ENCODE measurements around the gene EGFL8. TPM values are rescaled to one million over a fixed set of nuclear protein-coding genes. Genes with fewer than 3 reads are reported as not detected.
A peak's percentile ranks its signal among the peaks of the same experiment; 100 is the strongest.
"Not testable (repeated sequence)": the region's sequence is repeated elsewhere in the genome, so short reads cannot be mapped to it uniquely, and the experiment has no call there.

Gene EGFL8
- total RNA-seq, 2 donors from 2014 or later = 5.7 to 6.9 TPM

DNA sequence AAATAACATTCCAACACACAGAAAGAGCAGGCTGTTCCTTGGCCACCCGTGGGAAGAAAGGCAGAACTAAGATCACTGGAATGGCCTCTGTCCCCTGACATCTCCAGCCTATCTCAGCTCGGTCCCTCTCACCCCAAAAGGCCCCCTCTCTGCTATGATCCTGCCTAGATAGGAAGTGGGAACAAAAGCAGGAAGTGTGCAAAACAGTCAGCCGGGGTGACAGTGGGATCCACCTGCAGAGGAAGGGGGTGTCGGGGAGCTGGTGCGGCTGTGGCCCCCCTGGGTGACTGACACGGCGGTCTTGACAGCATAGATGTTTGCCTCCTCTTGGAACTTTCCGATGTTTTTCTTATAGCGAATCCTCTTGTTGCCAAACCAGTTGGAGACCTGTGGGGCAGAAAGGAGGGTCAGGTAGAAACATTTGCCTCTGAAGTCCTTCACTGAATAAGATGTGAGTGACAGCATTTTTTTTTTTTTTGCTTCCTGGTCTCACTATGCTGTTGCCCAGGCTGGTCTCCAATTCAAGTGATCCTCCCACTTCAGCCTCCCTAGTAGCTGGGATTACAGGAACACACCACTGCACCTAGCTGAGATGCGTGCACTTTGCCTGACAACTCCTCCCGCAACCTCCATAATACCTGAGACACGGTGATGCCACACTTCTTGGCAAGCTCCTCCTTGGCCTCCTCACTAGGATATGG is 22.8 kb downstream of the EGFL8 start:
- WGBS, 2 donors = 61 to 79% methylated on average over 11 to 12 of the region's 12 CpGs
- Histone ChIP-seq H3K27ac (peak overlapping the region in 2 of 4 donors; percentile 59 to 68), H3K4me3 (no peak overlapping the region), H3K4me1 (peaks cover 33% of the 10 kb centered on the region), H3K36me3 (replicated peaks in 1 of 2; ENCODE audit: insufficient read depth in 1 of 2, low read depth in 2 of 2) (peaks cover 0 to 6% of the 10 kb centered on the region in 2 donors), H3K9me3 (no peaks in the 10 kb centered on the region), H3K27me3 (no peaks in the 10 kb centered on the region)
- intact Hi-C loops (cut with DNase I) = no loop called here
- ATAC-seq = no peak
- no peak for TF ChIP-seq POLR2A (IDR thresholded peaks at IDR 0.05)
- TF ChIP-seq, protein P1, sequence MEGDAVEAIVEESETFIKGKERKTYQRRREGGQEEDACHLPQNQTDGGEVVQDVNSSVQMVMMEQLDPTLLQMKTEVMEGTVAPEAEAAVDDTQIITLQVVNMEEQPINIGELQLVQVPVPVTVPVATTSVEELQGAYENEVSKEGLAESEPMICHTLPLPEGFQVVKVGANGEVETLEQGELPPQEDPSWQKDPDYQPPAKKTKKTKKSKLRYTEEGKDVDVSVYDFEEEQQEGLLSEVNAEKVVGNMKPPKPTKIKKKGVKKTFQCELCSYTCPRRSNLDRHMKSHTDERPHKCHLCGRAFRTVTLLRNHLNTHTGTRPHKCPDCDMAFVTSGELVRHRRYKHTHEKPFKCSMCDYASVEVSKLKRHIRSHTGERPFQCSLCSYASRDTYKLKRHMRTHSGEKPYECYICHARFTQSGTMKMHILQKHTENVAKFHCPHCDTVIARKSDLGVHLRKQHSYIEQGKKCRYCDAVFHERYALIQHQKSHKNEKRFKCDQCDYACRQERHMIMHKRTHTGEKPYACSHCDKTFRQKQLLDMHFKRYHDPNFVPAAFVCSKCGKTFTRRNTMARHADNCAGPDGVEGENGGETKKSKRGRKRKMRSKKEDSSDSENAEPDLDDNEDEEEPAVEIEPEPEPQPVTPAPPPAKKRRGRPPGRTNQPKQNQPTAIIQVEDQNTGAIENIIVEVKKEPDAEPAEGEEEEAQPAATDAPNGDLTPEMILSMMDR (IDR thresholded peaks at IDR 0.05) = no peak
- no peak for DNase-seq

DNA sequence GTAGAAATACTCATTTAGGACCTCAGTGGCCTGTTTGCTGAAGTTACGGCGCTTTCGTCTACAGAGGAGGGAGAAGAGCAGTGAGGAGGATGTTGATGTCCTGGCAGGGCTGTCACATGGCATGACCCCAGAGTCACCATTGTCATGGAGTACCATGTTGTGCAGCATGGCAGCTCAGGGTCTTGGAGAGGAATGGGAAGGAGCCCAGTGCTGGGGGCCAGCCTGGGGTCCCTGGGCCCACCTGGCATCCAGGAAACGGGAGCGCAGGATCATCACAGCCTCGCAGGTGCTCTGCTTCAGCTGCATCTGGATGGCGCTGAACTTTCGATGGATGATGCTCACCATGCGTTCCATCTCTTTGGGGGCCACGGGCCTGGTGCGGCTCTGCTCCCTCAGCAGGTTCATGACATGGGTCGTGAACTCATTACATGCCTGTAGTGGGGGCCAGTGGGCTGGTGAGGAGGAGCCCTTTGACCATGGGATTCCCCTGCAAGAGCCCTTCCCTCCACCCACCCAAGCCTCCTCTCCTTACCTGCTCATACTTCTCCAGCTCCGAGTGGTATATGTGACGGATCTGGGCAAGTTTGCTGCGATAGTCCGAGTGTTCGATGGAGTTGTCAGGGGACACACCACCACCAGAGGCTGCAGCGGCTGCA is 23.5 kb downstream of the EGFL8 start:
- ATAC-seq; intact Hi-C loops (cut with DNase I); H3K9me3 ChIP-seq; H3K4me3 ChIP-seq; H3K36me3 ChIP-seq (replicated peaks in 1 of 2; ENCODE audit: insufficient read depth in 1 of 2, low read depth in 2 of 2); DNase-seq; H3K27me3 ChIP-seq: not testable (repeated sequence)
- 80 to 82% methylated on average over 7 to 18 of the region's 18 CpGs for WGBS, 2 donors
- Histone ChIP-seq H3K4me1 (peaks cover 33% of the 10 kb centered on the region), H3K27ac (peak overlapping the region in 2 of 4 donors; percentile 86 to 88)

DNA sequence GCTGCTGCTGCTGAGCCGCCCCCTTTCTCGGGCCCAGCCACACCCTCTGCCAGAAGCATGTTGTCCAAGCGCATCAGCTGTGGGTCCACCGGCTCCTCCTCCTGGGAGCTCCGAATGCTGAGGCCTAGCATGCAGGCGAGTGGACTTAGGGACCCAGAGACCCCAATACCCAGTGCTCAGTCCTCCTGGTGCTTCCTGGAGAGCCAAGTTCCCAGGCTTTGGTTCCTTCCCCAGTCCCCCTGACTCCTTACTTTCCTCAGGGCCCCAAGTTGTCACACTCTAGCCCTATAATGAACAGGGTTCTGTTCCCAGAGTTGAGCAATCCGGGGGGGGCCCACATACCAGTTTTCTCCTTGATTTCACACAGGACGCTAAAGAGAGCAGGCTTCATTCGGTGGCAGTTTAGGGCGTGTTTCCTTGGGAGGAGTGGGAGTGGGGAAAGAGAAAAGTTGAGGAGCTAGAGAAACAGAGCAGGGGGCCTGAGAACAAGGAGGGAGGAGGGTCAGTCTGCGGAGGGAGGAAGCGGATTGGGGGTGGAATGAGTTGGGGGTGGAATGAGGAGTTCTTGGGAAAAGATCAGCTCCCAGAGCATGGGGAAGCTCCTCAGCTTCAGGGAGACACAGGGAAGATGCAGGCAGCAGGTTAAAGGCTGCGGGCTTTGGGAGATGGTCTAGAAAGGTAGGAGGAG is 24.1 kb downstream of the EGFL8 start:
- DNase-seq = no peak

DNA sequence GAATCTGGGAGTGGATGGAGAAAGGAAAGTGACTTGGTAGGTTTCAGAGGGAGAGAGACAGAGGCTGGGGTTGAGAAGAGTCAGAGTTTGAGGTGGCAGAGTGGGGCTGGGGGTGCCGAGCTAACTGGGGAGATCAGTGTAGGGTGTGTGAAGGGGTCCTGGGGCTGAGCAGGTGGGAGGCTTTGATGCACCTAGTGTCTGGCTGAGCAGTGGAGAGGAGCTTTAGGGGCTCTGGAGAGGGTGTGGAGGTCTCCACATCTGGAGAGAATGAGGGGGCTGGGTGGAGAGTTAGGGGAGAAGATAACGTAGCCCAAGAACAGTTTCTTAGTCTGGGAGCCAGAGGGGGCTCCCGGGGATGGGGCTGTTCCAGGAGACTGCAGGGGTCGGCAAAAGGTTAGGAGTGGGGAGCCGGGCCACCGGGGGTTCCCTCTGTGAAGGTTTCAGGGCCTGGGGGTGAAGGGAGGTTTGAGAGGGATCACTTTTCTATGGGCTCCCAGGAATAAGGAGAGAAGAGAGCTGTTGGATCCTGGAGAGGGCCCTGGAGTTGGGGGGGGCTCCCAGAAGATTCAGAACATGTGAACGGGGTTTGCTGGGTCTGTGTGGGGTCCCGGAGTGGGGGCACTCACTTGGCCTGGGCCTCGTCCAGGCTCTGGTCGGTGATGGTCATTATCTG is 24.8 kb downstream of the EGFL8 start:
- ATAC-seq (no peak), DNase-seq (no peak)
- Histone ChIP-seq H3K4me1 (peaks cover 33% of the 10 kb centered on the region), H3K9me3 (no peaks in the 10 kb centered on the region), H3K4me3 (peak overlapping the region; percentile 42 to 90), H3K27ac (peak overlapping the region; percentile 86 to 97 (median 89)), H3K36me3 (replicated peaks in 1 of 2; ENCODE audit: insufficient read depth in 1 of 2, low read depth in 2 of 2) (peaks cover 0 to 2% of the 10 kb centered on the region in 2 donors), H3K27me3 (no peaks in the 10 kb centered on the region)
- intact Hi-C loops (cut with DNase I) = no loop called here
- TF ChIP-seq, protein P1 (IDR thresholded peaks at IDR 0.05) = no peak
- no peak for TF ChIP-seq POLR2A (IDR thresholded peaks at IDR 0.05)
- 5 to 10% methylated on average over 7 to 10 of the region's 10 CpGs for WGBS, 2 donors

More for the DNA sequence above, 24.1 kb downstream of the EGFL8 start:
- H3K4me1 ChIP-seq = peaks cover 33% of the 10 kb centered on the region
- intact Hi-C loops (cut with DNase I) = no loop called here
- peak overlapping the region in 3 of 4 donors; percentile 86 to 97 (median 88) for H3K27ac ChIP-seq
- TF ChIP-seq, protein P1 (IDR thresholded peaks at IDR 0.05) = no peak
- TF ChIP-seq POLR2A (IDR thresholded peaks at IDR 0.05) = no peak
- ATAC-seq = no peak
- no peaks in the 10 kb centered on the region for H3K27me3 ChIP-seq
- no peaks in the 10 kb centered on the region for H3K9me3 ChIP-seq
- H3K4me3 ChIP-seq = no peak overlapping the region
- H3K36me3 ChIP-seq (replicated peaks in 1 of 2; ENCODE audit: insufficient read depth in 1 of 2, low read depth in 2 of 2) = peaks cover 0 to 2% of the 10 kb centered on the region in 2 donors
- 37 to 43% methylated on average over 7 to 13 of the region's 13 CpGs for WGBS, 2 donors

DNA sequence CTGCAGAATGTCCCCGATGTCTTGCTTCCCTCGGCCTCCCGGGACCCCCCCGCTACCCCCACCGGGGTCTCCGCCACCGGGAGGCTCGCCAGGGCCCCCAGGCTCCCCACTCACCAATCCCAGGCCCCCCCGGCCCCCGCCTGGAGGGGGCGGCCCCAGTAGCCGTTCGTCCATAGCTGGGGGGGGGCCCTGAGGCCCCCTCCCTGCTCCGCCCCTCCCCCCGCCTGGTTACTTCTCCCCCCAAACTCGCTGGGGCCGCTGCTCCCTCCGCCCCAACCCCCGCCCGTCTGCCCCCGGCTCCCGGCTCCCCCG is 25.3 kb downstream of the EGFL8 start:
- peaks cover 0 to 2% of the 10 kb centered on the region in 2 donors for H3K36me3 ChIP-seq (replicated peaks in 1 of 2; ENCODE audit: insufficient read depth in 1 of 2, low read depth in 2 of 2)
- intact Hi-C loops (cut with DNase I) = no loop called here

More for the DNA sequence above, 25.3 kb downstream of the EGFL8 start:
- no peaks in the 10 kb centered on the region for H3K27me3 ChIP-seq
- ATAC-seq (no peak), DNase-seq (no peak)
- WGBS, 2 donors = 0% methylated on average over 3 of the region's 23 CpGs; no CpG with 5 or more reads in 1 of the 2 donors
- H3K4me1 ChIP-seq = peaks cover 36% of the 10 kb centered on the region
- H3K4me3 ChIP-seq = peak overlapping the region; percentile 42 to 90
- H3K27ac ChIP-seq = peak overlapping the region; percentile 86 to 97 (median 89)
- TF ChIP-seq, protein P1 (IDR thresholded peaks at IDR 0.05) = no peak
- no peaks in the 10 kb centered on the region for H3K9me3 ChIP-seq
